HuH-7.5 (cell line): Measurements from ENCODE around the gene ARVCF.

ENCODE experiments used
- DNase-seq: peaks from one replicate; pipeline ENCODE4 v3.0.0; 2011; ENCODE audit warnings: low spot score

The ARVCF gene

DNA sequence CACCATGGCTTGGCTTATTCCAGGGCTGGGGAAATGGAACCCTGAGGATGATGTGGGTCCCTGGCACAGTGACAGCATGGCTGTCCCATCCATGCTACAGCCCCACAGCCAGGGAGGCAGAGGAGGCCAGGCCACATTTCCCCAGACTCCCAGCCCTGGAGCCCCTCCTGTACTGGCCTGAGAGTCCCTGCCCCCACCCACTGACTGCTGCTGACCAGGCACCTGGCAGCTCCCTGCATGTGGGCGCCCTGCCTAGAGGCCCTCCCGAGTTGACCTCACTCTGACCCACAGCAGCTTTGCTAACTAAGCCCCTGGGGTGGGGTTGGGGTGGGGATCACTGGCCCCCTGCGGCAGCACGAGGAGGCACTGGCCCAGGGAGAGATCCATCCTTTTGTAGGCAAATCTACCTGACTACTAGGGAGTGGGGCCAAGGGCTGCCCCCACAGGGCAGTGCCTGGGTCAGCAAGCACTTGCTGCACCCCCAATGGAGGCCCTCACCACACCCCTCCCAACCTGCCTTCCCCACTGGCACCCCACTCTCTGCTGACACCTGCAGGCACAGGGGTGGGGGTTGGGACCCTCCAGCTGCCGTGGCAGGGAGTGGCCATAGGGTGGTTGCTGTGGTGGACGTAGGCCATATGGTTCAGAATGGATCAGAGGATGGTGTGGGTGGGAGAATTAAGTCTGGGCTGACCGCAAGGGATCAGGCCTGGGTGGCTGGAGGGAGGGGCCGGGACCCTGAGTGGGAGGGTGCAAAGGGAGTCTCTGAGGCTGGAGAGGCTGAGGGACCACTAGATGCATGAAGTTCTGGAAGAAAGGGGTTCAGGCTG, 17.4 kb downstream of the ARVCF start:
- DNase-seq = no peak

DNA sequence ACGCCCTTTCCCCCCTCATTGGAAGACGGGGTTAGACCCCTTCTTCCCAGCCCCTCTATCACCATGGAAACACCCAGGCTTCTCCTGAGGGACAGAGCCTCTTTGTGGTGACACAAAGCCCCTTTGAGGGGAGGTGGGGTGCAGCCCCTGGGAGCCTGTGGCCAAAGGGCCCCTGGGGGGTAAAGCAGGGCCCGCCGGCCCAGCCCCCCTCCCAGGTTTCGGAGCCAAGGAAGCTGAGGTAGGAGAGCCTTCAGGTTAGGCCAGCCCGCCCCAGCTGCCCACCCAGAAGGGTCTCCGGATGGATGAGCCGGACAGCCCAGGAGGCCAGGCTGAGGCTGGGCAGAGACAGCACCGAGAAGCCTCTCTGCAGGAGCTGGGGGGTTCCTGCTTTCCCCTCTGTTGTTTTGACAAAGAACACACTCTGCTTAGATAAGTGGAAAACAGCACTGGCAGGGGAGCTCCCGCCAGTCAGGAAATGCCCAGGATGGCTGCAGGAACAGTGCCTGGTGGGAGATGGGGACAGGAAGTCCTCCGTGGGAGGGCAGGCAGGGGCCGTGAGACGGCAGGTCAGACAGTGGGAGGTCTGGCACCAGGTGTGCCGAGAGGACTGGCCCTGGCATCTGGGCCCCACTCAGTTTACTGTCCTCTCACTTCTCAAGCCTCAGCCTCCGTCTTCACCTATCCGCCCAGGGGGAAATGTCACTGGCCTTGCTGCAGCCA, 18.2 kb downstream of the ARVCF start:
- DNase-seq = no peak

DNA sequence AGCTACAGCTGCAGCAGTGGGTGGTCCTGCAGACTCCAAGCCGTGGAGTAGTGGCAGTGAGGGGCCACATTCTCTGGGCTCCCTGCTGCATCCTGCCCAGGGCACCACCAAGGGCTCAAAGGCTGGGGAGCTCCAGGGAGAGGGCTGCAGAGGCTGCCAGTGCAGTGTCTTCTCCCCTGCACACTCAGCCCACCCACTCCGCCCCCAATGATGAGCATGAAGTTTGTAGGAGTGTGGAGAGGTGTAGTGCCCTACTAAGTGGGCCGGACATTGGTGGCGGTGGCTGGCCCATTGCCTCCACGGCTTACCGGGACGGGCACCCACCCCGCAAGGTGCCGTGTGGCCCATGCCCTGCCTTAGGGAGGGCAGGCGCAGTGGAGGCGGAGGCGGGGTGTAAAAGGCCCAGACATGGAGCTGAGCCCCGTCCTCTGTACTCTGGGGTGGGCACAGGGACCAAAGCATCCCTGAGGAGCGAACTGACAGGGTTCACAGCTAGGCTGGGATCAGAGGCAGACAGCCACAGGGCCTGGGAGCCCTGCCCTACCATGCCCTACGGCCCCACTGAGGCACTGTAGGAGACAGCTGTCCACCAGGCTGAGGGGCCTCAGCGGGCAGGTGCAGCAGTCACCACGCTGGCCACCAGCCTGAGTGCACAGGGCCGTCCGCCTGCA, 18.9 kb downstream of the ARVCF start:
- no peak for DNase-seq

DNA sequence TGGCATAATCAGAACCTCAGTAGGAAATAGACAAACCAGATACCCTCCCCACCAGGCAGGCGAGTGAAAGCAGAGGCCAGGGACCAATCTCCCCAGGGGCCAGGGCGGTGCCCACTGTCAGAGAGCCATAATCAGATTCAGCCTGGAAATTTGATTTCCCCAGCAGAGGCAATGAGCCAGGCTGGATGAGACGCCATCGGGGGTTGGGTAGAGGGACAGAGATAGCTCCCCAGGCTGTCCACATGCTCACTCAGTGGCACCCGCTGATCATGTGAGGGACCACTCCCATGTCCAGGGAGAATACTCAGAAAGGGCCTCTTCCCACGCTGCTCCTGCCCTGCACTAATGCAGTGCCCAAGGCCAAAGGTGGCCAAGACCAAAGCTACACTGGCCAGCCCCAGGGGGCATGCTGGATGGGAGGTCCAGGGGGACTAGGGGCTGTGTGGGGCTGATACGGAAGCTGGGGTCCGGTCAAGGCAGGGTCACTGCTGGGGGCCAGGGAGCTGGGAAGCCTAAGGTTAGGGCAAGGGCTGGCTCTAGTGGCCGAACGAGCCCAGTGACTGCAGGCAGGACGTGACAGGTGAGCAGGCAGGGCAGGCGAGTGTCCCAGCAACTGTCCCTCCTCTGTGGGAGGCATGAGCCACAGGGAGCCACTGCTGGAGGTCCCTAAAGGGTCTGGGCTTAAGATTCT, 19.8 kb downstream of the ARVCF start:
- DNase-seq = no peak

DNA sequence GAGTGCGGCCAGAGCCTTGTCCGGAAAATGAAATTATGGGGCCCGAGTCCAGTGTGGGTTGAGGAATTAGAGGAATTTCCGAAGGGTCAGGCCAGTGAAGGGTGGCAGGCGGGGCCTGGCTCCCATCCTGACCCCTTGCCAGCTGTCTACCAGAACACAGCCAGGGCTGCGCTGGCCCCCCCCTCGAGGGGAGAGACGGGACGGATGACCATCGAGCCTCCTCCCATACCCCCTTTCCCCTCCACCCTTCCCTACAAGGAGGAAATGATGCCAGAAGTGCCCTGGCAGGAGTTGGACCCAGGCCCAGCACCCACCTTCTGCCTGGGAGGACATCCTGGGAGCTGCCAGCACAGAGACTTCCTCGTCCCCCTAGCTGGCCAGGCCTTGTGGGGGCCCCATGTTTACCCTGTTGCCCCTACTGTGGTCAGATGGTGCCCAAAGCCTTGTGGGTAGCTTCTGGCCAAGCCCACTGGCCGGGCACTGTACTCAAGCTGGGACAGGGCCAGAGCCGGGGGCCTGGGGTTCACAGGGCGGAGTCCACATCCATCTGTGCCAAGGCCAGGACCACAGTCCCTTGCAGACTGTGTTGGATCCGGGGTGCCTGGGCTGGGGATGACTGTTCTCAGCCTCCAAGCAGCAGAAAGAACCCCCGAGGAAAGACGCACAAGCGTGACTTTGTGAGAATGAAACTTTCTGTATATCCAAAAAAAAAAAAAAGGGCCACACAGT, 20.8 kb downstream of the ARVCF start:
- no peak for DNase-seq

DNA sequence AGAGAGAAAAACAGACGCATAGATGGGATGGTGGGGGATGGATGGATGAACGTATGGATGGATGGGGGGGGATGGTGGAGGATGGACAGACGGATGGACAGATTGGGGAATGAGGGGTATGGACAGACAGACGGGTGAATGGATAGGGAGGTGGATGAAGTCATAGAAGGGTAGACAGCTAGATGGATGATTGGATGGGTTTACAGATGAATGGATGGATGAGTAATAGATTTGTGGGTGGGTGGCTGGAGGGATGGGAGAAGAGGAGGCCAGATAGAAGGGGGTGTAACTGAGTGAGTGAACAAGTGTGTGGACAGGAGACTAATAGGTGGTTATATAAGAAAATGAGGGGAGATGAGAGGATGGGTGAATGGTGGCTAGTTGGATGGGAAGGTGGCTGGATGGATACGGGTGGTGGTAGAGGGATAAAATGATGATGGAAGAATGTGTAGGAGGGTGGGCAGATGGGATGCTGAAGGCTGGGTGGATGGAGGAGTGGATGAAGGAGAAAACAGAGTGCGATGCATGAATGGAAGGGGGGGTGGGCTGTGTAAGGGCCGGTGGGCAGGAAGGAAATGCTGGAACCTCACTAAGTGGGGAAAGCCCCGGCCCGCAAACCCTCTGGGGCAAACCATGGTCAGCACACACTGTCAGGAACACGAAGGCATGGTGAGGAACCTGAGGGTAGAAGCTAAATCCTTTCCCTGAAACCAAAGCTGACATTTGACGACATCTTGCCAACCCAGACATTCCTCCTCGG, 21.6 kb downstream of the ARVCF start:
- DNase-seq = no peak

DNA sequence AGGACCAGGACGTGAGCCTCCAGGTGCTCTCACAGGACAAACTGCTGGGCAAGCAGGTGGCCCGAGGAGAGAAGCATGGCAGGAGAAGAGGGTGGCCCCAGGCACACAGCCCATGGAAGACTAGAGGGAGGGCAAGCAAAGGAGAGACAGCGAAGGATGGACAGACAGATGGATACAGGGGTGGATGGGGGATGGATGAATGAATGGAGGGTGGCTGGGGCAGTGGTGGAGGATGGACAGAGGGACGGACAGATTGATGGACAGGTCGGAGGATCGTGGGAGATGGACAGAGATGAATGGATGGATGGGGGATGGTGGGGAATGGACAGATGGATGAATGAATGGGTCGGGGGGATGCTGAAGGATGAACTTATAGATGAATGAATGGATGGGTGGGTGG, 22.7 kb downstream of the ARVCF start:
- DNase-seq = no peak

DNA sequence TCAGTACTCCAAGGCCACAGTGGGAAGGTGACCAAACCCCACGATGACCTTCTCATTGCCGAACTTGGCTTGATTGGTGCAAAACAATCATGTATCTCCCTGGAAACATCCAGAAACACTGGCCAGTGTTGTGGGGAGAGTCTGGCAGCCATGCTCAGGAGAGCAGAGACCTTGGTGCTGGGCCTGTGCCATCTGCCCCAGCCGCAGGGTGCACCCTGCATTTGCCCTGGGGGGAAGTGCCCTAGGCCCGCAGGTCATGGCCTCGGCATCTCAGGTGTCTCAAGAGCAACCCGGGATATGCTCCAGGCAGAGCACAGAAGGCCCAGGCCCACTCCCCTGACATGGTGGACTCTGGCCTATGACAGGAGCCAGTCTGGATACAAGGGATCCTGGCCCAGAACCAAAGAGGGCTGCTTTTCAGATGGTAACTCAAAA, 23.7 kb downstream of the ARVCF start:
- DNase-seq = no peak

DNA sequence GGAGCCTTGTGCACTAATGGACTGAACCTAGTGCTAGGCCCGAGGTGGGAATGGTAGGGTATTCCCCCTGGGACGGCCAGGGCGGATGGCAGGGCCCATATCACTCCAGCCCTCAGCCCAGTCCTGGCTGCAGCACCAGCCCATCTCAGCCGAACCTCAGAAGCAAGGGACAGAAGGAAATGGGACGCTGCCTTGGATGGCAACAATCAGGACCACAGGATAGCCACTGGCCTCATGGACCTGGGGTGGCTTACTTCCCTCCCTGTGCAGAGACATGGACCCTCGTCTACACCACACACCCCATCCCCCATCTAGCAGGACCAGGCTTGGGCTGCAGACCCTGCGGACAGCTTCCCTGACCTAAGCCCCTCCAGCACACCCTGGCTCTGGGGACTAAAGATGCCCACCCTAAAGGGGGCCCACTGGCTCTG, 24.1 kb downstream of the ARVCF start:
- DNase-seq = no peak

DNA sequence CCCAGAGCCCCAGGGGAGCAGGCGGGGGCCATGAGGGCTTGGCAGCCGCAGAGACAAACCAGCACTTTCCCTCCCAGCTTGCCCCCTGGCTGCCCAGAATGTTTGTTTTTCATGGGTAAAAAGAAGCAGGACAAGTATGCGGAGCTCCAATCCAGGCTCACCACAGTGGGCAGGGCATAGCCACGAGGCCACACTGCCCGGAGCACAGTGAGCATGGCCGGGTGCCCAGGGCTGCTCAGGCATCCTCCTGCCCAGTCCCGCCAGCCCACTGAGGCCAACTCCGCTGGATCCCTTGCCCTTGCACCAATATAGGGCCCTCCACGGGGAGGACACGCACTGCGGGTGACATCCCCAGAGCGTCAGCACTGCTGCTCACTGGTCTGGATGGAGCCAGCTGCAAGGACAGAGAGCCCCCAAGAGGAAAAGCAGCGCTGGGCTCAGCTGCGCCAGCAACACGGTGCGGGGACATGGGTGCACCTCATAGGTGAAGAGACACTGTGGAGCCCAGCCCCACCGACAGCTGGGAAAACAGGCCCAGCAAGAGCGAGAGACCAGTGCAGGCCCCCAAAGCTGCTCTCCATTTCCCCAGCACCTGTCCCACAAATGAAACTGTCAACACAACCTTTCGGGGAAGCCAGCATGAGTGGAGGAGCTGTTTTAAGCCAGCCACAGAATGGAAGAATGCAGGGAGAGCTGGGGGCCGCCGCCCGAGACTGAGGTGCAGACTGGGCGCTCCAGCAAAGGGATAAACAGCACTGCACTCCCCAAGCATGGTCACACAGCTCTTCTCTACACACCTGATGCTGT, 24.8 kb downstream of the ARVCF start:
- no peak for DNase-seq

DNA sequence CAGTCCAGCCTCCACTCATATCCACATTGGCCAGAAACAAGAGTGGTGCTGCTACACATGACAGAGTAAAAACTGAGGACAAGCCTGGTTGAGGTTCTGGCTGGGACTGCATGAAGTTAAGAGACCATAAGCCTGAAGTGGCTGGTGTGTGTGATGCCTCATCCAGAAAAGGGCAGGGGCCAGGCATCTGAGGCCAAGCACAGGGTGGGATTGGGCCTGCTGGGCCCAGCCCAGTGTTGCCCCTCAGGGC, 25.3 kb downstream of the ARVCF start:
- no peak for DNase-seq

DNA sequence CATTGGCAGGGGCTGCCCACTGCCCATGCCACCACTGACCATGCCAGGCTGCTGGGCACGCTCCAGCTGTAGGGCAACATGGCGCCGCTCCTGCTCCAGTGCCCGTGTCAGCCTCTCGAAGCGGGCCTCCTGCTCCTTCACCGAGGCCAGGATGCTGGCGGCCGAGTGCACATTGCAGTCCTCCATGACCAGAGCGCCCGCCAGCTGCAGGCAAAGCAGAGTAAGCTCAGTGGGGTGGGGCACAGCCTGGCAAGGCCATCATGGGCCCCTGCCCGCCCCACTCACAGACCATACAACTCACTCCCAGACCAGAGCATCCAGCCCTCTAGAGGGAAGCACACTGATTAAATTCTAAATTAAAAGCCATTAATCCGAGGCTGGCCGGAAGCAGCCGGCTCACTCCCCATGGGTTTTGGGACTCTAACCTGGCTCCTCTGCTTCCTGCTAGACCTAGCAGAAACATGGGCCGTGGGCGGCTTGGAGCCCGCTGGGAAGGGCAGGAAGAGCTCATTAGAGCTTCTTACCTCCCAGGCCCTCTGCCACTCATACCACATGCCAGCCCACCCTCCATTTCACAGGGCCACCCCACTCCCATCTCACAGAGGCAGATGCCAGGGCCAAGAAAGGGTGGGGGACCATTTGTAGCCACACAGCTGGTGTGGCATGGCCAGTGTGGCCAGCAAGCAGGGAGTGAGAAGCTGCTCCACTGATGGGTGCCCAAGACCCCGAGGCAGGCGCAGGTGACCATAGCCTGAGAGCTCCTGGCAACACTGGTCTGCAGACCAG, 25.8 kb downstream of the ARVCF start:
- no peak for DNase-seq

DNA sequence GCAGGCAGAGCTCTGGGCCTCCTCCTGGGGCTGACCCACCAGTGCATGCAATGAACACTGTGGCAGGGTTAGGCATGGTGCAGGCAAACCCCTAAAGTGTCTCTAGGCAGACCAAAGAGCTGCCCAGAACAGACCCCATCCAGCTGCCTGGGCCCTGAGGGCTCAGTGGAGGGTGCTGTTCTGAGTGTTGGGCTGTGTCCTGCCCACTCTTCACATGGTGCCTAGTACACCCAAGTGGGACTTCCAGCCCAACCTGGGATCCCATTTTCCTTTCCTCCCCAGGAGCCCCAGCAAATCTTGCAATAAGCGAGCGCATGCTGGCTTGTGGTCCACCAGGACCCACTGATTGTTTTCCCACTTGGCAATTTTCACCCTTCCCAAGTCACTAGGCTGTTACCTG, 26.4 kb downstream of the ARVCF start:
- DNase-seq = no peak

DNA sequence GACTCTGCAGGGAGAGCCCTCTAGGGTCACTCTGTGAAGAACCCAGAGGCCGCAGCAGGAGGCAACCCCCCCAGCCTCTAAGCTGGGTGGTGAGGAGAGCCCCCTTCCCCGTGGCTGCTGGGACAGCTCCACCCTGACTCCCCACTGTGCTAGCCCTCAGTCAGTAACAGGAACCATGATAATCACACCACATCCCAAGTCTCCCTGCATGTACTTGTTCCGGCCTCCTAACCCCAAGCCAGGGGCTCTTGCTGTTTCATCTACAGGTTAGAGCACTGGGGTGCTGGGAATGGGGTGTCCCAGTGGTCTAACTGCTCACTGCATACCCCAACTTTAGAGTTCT, 26.9 kb downstream of the ARVCF start:
- no peak for DNase-seq

DNA sequence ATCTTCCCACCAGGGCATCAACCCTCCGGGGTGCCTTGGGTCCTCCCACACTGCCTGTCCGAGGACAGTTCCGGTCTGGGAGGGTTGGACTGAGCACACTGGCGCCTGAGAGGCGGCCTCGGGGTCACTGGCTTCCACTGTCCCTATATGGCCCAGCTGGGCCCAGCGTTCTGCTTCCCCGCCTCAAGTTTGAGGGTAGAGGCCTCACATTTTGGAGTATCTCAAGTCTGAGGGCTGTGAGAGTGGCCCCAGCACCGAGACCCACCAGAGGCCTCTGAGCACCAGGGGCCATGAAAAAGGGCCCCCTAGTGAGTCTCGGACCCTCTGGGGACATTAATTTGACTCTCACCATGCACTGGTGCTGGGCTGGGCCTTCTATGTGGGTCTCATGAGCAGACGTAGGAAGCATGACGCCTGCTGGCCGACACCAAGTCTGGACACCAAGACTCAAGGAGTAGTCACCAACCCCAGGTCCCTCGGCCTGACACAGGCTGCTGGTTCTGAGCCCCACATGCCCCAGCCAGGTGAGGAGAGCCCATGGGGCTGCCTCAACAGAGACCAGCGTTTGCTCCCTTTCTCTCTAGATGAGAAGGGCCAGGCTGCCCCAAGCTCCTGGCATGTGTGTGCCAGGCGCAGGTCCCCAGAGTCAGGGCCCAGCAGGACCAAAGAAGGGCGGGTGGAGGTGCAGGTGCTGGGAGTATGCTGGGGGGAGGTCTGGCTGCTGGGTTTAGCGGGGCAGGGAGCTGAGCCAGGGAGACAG, 27.5 kb downstream of the ARVCF start:
- DNase-seq = no peak

DNA sequence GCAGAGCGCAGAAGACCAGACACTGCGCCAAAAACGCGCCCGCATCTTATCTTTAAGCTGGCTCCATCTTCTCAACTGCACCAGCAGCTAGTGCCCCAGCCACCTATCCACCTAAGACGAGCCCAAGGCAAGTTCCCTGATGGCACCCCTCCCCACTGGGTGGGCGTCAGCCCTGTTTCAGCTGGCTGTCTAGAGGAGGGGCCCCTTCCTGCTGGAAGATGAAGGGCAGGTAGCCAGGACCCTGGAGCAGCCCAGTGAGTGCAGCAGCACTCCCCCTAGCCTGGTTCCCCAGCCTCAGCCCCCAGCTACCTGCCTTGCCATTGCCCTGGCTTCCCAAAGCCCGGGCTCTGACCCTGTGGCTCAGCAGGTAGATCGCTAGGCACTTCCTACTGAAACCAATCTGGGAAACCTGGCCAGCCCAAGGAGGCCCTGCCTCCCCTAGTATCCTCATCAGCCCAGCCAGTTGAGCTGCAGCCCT, 28.3 kb downstream of the ARVCF start:
- no peak for DNase-seq

DNA sequence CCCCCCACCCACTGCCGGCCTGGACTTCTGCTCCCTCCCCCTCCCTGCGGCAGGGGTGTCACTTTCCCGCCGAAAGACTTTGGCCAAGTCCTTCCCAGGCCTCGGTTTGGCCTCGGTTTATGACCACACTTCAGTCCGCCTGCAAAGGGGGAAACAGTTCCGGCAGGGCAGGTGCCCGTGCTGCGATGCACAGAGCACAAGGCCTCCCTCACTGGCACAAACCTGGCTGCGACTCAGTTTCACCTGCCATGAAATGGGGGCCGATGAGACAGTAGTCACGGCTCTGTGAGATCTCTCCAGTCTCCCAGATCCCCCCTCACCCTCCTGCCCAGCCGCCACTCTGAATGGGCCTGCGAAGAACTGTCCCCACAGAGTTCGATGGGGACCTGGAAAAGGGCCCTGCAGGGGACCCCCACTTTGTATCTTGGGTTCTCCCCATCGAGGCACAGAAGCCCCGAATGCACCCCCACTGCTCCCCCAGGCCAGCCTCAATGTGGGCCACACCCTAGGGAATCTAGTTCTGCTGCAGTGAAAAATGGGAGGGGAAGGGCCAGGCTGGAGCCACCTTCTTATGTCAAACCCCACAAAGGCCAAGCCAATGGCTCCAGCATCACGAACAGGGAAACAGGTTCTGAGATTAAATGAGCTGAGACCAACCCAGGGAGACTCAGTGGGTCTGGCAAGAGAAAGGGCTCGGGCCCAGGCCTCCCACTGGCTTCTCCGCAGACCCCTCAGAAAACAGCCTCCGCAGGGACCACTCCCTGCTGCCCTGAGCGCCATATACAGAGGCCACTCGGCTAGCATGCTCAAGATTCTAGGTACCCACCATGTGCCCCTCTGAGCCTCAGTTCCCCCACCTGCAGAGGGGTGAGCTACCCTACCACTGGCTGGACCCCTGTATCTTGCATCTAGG, 29.0 kb downstream of the ARVCF start:
- no peak for DNase-seq
